Measurements from ENCODE around the gene CD79A. TPM values are rescaled to one million over a fixed set of nuclear protein-coding genes. Genes with fewer than 3 reads are reported as not detected.
"Not testable (repeated sequence)": the region's sequence is repeated elsewhere in the genome, so short reads cannot be mapped to it uniquely, and the experiment has no call there.

CD79A gene
- total and polyA plus RNA-seq, 5 donors, result 0.09 to 0.58 (median 0.37) TPM; not detected in 2

DNA sequence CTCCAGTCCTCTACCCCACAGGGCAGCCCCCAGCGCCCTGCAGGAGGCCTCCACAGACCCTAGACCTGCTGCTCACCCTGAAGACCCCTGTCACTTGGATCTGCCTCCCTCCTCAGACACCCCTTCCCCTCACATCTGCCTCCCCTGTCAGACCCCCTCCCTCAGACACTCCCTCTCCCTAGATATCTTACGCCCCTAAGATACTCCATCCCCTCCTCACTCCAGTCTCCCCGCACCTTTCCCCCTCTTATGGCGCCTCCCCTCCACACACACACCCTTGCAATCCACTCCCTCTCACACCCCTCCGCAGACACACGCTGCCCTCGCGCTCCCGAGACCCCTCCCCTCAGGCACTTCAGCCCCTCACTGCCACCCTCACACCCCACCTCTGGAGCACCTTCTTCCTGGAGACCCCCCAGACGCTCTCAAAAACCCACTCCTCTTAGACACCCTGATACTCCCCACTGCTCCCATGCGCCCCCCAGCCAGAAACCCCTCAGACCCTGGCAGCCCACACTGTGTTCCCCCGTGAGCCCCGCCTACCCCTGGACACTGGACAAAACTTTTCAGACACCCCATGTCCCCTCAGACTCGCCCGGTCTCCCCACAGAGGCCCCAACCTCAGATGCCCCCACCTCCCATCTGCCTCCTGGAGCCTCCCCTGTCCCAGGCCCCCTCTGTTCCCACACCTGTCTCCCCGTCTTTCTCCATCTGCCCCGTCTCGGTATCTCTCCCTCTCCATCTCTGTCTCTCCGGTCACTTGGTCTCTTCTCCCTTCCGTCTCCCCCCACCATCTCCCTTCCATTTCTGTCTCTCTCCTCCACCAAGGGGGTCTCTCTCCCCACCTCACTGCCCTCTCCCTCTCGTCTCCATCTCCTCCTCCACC lies 36.7 kb downstream of the CD79A start:
- no peak overlapping the region for H3K4me3 ChIP-seq (ENCODE audit: low read length)
- H3K27me3 ChIP-seq (ENCODE audit: control insufficient read depth, insufficient read depth), result no peaks in the 10 kb centered on the region
- intact Hi-C loops (cut with DNase I), result no loop called here
- peak in 2 of 3 donors; percentile 32 to 39 for DNase-seq
- no peak for ATAC-seq
- WGBS, result 7% methylated on average over 21 of the region's 21 CpGs
- no peaks in the 10 kb centered on the region for H3K4me1 ChIP-seq (ENCODE audit: control insufficient read depth, insufficient read depth, low read length)
- no peaks in the 10 kb centered on the region for H3K9me3 ChIP-seq (ENCODE audit: control insufficient read depth, low read length)
- H3K27ac ChIP-seq (ENCODE audit: low read length), result no peak overlapping the region

DNA sequence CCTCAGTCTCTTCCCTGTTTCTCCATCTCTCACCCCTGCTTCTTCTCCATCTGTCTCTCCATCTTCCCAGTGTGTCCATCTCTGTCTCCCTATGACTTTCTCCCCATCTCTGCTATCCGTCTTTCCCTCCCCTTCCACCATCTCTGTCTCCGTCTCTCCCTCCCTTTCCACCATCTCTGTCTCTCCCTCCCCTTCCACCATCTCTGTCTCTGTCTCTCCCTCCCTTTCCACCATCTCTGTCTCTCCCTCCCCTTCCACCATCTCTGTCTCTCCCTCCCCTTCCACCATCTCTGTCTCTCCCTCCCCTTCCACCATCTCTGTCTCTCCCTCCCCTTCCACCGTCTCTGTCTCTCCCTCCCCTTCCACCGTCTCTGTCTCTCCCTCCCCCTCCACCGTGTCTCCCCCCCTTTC lies 37.4 kb downstream of the CD79A start:
- DNase-seq; H3K4me1 ChIP-seq (ENCODE audit: control insufficient read depth, insufficient read depth, low read length); ATAC-seq; H3K27ac ChIP-seq (ENCODE audit: low read length); H3K4me3 ChIP-seq (ENCODE audit: low read length); H3K9me3 ChIP-seq (ENCODE audit: control insufficient read depth, low read length); H3K27me3 ChIP-seq (ENCODE audit: control insufficient read depth, insufficient read depth); intact Hi-C loops (cut with DNase I): not testable (repeated sequence)
- WGBS, result 15% methylated on average over 4 of the region's 5 CpGs

DNA sequence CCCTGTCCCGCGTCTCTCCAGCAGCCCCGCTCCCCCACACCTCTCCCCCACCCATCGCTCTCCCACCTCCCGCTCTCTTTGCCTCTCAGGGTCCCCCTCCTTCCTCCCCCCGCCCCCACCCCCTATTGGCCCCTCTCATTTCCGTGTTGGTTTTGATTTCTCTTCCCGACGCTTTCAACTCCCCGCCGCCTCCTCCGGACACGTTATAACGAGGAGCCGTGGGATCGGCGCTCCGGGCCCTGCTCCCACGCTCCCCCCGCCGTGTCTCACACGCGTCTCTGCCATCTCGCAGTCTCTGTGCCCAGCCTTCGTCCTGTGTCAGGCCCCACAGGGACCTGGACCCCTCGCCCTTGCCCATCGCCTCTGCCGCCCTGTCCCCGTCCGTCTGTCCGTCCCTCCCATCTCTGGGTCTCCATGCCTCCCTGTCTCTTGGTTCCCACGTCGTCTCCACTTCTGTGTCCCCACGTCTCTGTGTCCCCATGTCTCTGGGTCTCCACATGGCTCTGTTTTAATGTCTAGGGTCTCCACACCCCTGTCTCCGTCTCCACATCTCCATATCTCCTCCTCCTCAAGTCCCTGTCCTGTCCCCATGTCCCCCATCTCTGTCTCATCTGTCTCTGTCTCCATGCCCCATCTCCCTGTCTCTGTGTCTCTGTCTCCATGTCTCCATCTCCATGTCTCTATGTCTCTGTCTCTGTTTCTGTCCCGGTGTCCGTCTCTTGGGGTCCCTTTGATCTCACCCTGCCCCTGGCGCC lies 38.1 kb downstream of the CD79A start:
- no peak overlapping the region for H3K27ac ChIP-seq (ENCODE audit: low read length)
- no peaks in the 10 kb centered on the region for H3K27me3 ChIP-seq (ENCODE audit: control insufficient read depth, insufficient read depth)
- DNase-seq (peak in 2 of 3 donors; percentile 33 to 37), ATAC-seq (no peak)
- 4% methylated on average over 38 of the region's 38 CpGs for WGBS
- intact Hi-C loops (cut with DNase I), result no loop called here
- no peaks in the 10 kb centered on the region for H3K9me3 ChIP-seq (ENCODE audit: control insufficient read depth, low read length)
- H3K4me3 ChIP-seq (ENCODE audit: low read length), result no peak overlapping the region
- H3K4me1 ChIP-seq (ENCODE audit: control insufficient read depth, insufficient read depth, low read length), result no peaks in the 10 kb centered on the region

- DNase-seq (peak in 2 of 3 donors; percentile 32 to 38), ATAC-seq (no peak)
- WGBS, result 28% methylated on average over 27 of the region's 27 CpGs
- no peaks in the 10 kb centered on the region for H3K9me3 ChIP-seq (ENCODE audit: control insufficient read depth, low read length)
- H3K4me1 ChIP-seq (ENCODE audit: control insufficient read depth, insufficient read depth, low read length), result no peaks in the 10 kb centered on the region
- no peaks in the 10 kb centered on the region for H3K27me3 ChIP-seq (ENCODE audit: control insufficient read depth, insufficient read depth)
- no peak overlapping the region for H3K27ac ChIP-seq (ENCODE audit: low read length)
- H3K4me3 ChIP-seq (ENCODE audit: low read length), result no peak overlapping the region
- intact Hi-C loops (cut with DNase I), result no loop called here
Measured at GRCh38 chr19:41915776-41916414, 38.8 kb downstream of the CD79A start.

- Histone ChIP-seq H3K4me3 (ENCODE audit: low read length) (no peak overlapping the region), H3K9me3 (ENCODE audit: control insufficient read depth, low read length) (no peaks in the 10 kb centered on the region), H3K27ac (ENCODE audit: low read length) (no peak overlapping the region), H3K27me3 (ENCODE audit: control insufficient read depth, insufficient read depth) (no peaks in the 10 kb centered on the region), H3K4me1 (ENCODE audit: control insufficient read depth, insufficient read depth, low read length) (no peaks in the 10 kb centered on the region)
- DNase-seq (peak in 2 of 3 donors; percentile 25 to 55), ATAC-seq (no peak)
- intact Hi-C loops (cut with DNase I), result no loop called here
- WGBS, result 59% methylated on average over 12 of the region's 12 CpGs
Measured at GRCh38 chr19:41917676-41918075, 40.6 kb downstream of the CD79A start.

- WGBS, result 86% methylated on average over 6 of the region's 6 CpGs
- Histone ChIP-seq H3K27ac (ENCODE audit: low read length) (no peak overlapping the region), H3K27me3 (ENCODE audit: control insufficient read depth, insufficient read depth) (no peaks in the 10 kb centered on the region), H3K9me3 (ENCODE audit: control insufficient read depth, low read length) (no peaks in the 10 kb centered on the region), H3K4me1 (ENCODE audit: control insufficient read depth, insufficient read depth, low read length) (no peaks in the 10 kb centered on the region), H3K4me3 (ENCODE audit: low read length) (no peak overlapping the region)
- DNase-seq (no peak), ATAC-seq (no peak)
- intact Hi-C loops (cut with DNase I), result no loop called here
Measured at GRCh38 chr19:41918095-41918494, 41.0 kb downstream of the CD79A start.

GRCh38 chr19:41918653-41919244 lies 41.7 kb downstream of the CD79A start:
- DNase-seq (peak in 1 of 3 donors; percentile 5), ATAC-seq (no peak)
- Histone ChIP-seq H3K27me3 (ENCODE audit: control insufficient read depth, insufficient read depth) (no peaks in the 10 kb centered on the region), H3K27ac (ENCODE audit: low read length) (no peak overlapping the region), H3K4me1 (ENCODE audit: control insufficient read depth, insufficient read depth, low read length) (no peaks in the 10 kb centered on the region), H3K4me3 (ENCODE audit: low read length) (no peak overlapping the region), H3K9me3 (ENCODE audit: control insufficient read depth, low read length) (no peaks in the 10 kb centered on the region)
- WGBS, result 91% methylated on average over 5 of the region's 5 CpGs
- intact Hi-C loops (cut with DNase I), result no loop called here

DNA sequence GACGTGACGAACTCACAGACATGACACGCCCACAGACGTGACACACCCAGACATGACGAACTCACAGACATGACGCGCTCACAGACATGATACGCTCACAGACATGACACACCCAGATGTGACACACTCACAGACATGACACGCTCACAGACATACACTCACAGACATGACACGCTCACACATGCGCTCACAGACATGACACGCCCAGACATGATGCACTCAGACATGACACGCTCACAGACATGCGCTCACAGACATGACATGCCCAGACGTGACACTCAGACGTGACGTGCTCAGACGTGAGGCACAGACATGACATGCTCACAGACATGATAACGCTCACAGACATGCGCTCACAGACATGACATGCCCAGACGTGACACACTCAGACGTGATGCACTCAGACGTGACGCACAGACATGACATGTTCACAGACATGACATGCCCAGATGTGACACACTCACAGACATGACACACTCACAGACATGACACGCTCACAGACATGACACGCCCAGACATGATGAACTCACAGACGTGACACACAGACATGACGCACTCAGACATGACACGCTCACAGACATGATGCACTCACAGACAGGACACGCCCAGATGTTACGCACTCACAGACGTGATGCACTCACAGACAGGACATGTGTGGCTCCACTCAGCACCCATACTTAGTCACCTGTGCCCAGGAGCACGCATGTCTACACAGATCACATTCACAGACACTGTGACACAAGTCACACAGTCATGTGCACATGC lies 43.1 kb downstream of the CD79A start:
- DNase-seq (peak in 2 of 3 donors; percentile 25 to 26), ATAC-seq (no peak)
- 84% methylated on average over 33 of the region's 33 CpGs for WGBS
- intact Hi-C loops (cut with DNase I), result no loop called here
- no peaks in the 10 kb centered on the region for H3K4me1 ChIP-seq (ENCODE audit: control insufficient read depth, insufficient read depth, low read length)
- no peak overlapping the region for H3K4me3 ChIP-seq (ENCODE audit: low read length)
- no peaks in the 10 kb centered on the region for H3K27me3 ChIP-seq (ENCODE audit: control insufficient read depth, insufficient read depth)
- no peaks in the 10 kb centered on the region for H3K9me3 ChIP-seq (ENCODE audit: control insufficient read depth, low read length)
- H3K27ac ChIP-seq (ENCODE audit: low read length), result no peak overlapping the region

GRCh38 chr19:41920882-41921576 lies 44.0 kb downstream of the CD79A start:
- no peak for ATAC-seq
- intact Hi-C loops (cut with DNase I), result no loop called here
- no peaks in the 10 kb centered on the region for H3K27me3 ChIP-seq (ENCODE audit: control insufficient read depth, insufficient read depth)
- no peaks in the 10 kb centered on the region for H3K4me1 ChIP-seq (ENCODE audit: control insufficient read depth, insufficient read depth, low read length)
- DNase-seq, result peak in 2 of 3 donors; percentile 36 to 40
- no peaks in the 10 kb centered on the region for H3K9me3 ChIP-seq (ENCODE audit: control insufficient read depth, low read length)
- 5% methylated on average over 26 of the region's 26 CpGs for WGBS
- H3K27ac ChIP-seq (ENCODE audit: low read length), result no peak overlapping the region
- H3K4me3 ChIP-seq (ENCODE audit: low read length), result no peak overlapping the region

Measured in right cardiac atrium (tissue), 5 donors.